ENCODE data around the gene ATCAY. TPM values are rescaled to one million over a fixed set of nuclear protein-coding genes. Genes with fewer than 3 reads are reported as not detected.

The ATCAY gene
- total RNA-seq: not detected

GRCh38 chr19:3880471-3881271, at the start of gene ATCAY:
Gene ATCAY, plus strand, starts transcription at chr19:3880685. Its CDS starts 5,083 bp downstream, at chr19:3885768.
- Histone ChIP-seq H3K4me3 (ENCODE audit: low read length) (no peak within 1 kb of the TSS), H3K9me3 (ENCODE audit: low read depth, low read length) (no peaks in the 10 kb centered on the region), H3K4me1 (ENCODE audit: insufficient read depth, low read length) (no peaks in the 10 kb centered on the region), H3K27me3 (ENCODE audit: insufficient read depth, low read length) (peaks cover 31% of the 10 kb centered on the region)

GRCh38 chr19:3831601-3832000, 48.9 kb upstream of the ATCAY start:
- Histone ChIP-seq H3K4me3 (ENCODE audit: low read length) (no peak overlapping the region), H3K27me3 (ENCODE audit: insufficient read depth, low read length) (no peaks in the 10 kb centered on the region), H3K9me3 (ENCODE audit: low read depth, low read length) (no peaks in the 10 kb centered on the region), H3K4me1 (ENCODE audit: insufficient read depth, low read length) (no peaks in the 10 kb centered on the region)

GRCh38 chr19:3832001-3832400, 48.5 kb upstream of the ATCAY start:
- no peaks in the 10 kb centered on the region for H3K9me3 ChIP-seq (ENCODE audit: low read depth, low read length)
- no peaks in the 10 kb centered on the region for H3K4me1 ChIP-seq (ENCODE audit: insufficient read depth, low read length)
- H3K4me3 ChIP-seq (ENCODE audit: low read length): no peak overlapping the region

GRCh38 chr19:3833578-3834348, 46.7 kb upstream of the ATCAY start:
- Histone ChIP-seq H3K4me1 (ENCODE audit: insufficient read depth, low read length) (no peaks in the 10 kb centered on the region), H3K27me3 (ENCODE audit: insufficient read depth, low read length) (no peaks in the 10 kb centered on the region), H3K9me3 (ENCODE audit: low read depth, low read length) (no peaks in the 10 kb centered on the region), H3K4me3 (ENCODE audit: low read length) (no peak overlapping the region)

More at GRCh38 chr19:3832001-3832400, 48.5 kb upstream of the ATCAY start:
- no peaks in the 10 kb centered on the region for H3K27me3 ChIP-seq (ENCODE audit: insufficient read depth, low read length)

GRCh38 chr19:3834349-3835054, 46.0 kb upstream of the ATCAY start:
- no peak overlapping the region for H3K4me3 ChIP-seq (ENCODE audit: low read length)
- H3K4me1 ChIP-seq (ENCODE audit: insufficient read depth, low read length): no peaks in the 10 kb centered on the region
- no peaks in the 10 kb centered on the region for H3K9me3 ChIP-seq (ENCODE audit: low read depth, low read length)
- no peaks in the 10 kb centered on the region for H3K27me3 ChIP-seq (ENCODE audit: insufficient read depth, low read length)

- Histone ChIP-seq H3K9me3 (ENCODE audit: low read depth, low read length) (no peaks in the 10 kb centered on the region), H3K27me3 (ENCODE audit: insufficient read depth, low read length) (no peaks in the 10 kb centered on the region), H3K4me3 (ENCODE audit: low read length) (no peak overlapping the region)
Observed at GRCh38 chr19:3835055-3835435, 45.4 kb upstream of the ATCAY start.

GRCh38 chr19:3836887-3837286, 43.6 kb upstream of the ATCAY start:
- Histone ChIP-seq H3K27me3 (ENCODE audit: insufficient read depth, low read length) (no peaks in the 10 kb centered on the region), H3K4me1 (ENCODE audit: insufficient read depth, low read length) (no peaks in the 10 kb centered on the region), H3K4me3 (ENCODE audit: low read length) (no peak overlapping the region), H3K9me3 (ENCODE audit: low read depth, low read length) (no peaks in the 10 kb centered on the region)

More at GRCh38 chr19:3835055-3835435, 45.4 kb upstream of the ATCAY start:
- H3K4me1 ChIP-seq (ENCODE audit: insufficient read depth, low read length): no peaks in the 10 kb centered on the region

- no peaks in the 10 kb centered on the region for H3K27me3 ChIP-seq (ENCODE audit: insufficient read depth, low read length)
- H3K4me1 ChIP-seq (ENCODE audit: insufficient read depth, low read length): no peaks in the 10 kb centered on the region
- H3K9me3 ChIP-seq (ENCODE audit: low read depth, low read length): no peaks in the 10 kb centered on the region
- no peak overlapping the region for H3K4me3 ChIP-seq (ENCODE audit: low read length)
Observed at GRCh38 chr19:3837332-3837731, 43.2 kb upstream of the ATCAY start.

GRCh38 chr19:3837922-3838321, 42.6 kb upstream of the ATCAY start:
- Histone ChIP-seq H3K4me1 (ENCODE audit: insufficient read depth, low read length) (no peaks in the 10 kb centered on the region), H3K4me3 (ENCODE audit: low read length) (no peak overlapping the region), H3K27me3 (ENCODE audit: insufficient read depth, low read length) (no peaks in the 10 kb centered on the region), H3K9me3 (ENCODE audit: low read depth, low read length) (no peaks in the 10 kb centered on the region)

GRCh38 chr19:3838661-3839060, 41.8 kb upstream of the ATCAY start:
- H3K9me3 ChIP-seq (ENCODE audit: low read depth, low read length): no peaks in the 10 kb centered on the region
- no peak overlapping the region for H3K4me3 ChIP-seq (ENCODE audit: low read length)
- H3K27me3 ChIP-seq (ENCODE audit: insufficient read depth, low read length): no peaks in the 10 kb centered on the region
- no peaks in the 10 kb centered on the region for H3K4me1 ChIP-seq (ENCODE audit: insufficient read depth, low read length)

- H3K9me3 ChIP-seq (ENCODE audit: low read depth, low read length): no peaks in the 10 kb centered on the region
- H3K27me3 ChIP-seq (ENCODE audit: insufficient read depth, low read length): no peaks in the 10 kb centered on the region
- no peaks in the 10 kb centered on the region for H3K4me1 ChIP-seq (ENCODE audit: insufficient read depth, low read length)
- H3K4me3 ChIP-seq (ENCODE audit: low read length): no peak overlapping the region
Observed at GRCh38 chr19:3839941-3840340, 40.5 kb upstream of the ATCAY start.

GRCh38 chr19:3840804-3841203, 39.7 kb upstream of the ATCAY start:
- no peak overlapping the region for H3K4me3 ChIP-seq (ENCODE audit: low read length)
- no peaks in the 10 kb centered on the region for H3K4me1 ChIP-seq (ENCODE audit: insufficient read depth, low read length)
- no peaks in the 10 kb centered on the region for H3K9me3 ChIP-seq (ENCODE audit: low read depth, low read length)
- no peaks in the 10 kb centered on the region for H3K27me3 ChIP-seq (ENCODE audit: insufficient read depth, low read length)

GRCh38 chr19:3842948-3843347, 37.5 kb upstream of the ATCAY start:
- Histone ChIP-seq H3K9me3 (ENCODE audit: low read depth, low read length) (no peaks in the 10 kb centered on the region), H3K4me1 (ENCODE audit: insufficient read depth, low read length) (no peaks in the 10 kb centered on the region), H3K4me3 (ENCODE audit: low read length) (no peak overlapping the region), H3K27me3 (ENCODE audit: insufficient read depth, low read length) (no peaks in the 10 kb centered on the region)

GRCh38 chr19:3844596-3844995, 35.9 kb upstream of the ATCAY start:
- no peak overlapping the region for H3K4me3 ChIP-seq (ENCODE audit: low read length)
- H3K4me1 ChIP-seq (ENCODE audit: insufficient read depth, low read length): no peaks in the 10 kb centered on the region
- no peaks in the 10 kb centered on the region for H3K27me3 ChIP-seq (ENCODE audit: insufficient read depth, low read length)
- H3K9me3 ChIP-seq (ENCODE audit: low read depth, low read length): no peaks in the 10 kb centered on the region

GRCh38 chr19:3849092-3849491, 31.4 kb upstream of the ATCAY start:
- no peak overlapping the region for H3K4me3 ChIP-seq (ENCODE audit: low read length)
- no peaks in the 10 kb centered on the region for H3K9me3 ChIP-seq (ENCODE audit: low read depth, low read length)
- H3K27me3 ChIP-seq (ENCODE audit: insufficient read depth, low read length): no peaks in the 10 kb centered on the region
- no peaks in the 10 kb centered on the region for H3K4me1 ChIP-seq (ENCODE audit: insufficient read depth, low read length)
